SK-N-SH treated with all-trans-retinoic acid at 6 μM for 48 hours (cell line): ENCODE results near the gene THBS3.

Source experiments
- ATAC-seq: fragments of 200-7000 bp; cut with Tn5 transposase; 3 replicates; pipeline ENCODE4 v1.9.1; 2020; ENCODE audit warnings: mild to moderate bottlenecking, moderate library complexity
- ARNTL ChIP-seq: fragments of 450-650 bp; formaldehyde crosslinking; IDR thresholded peaks from 2 replicates; pipeline ENCODE4 v1.5.0; 2020; ENCODE audit warnings: low read depth, mild to moderate bottlenecking, moderate library complexity, borderline replicate concordance
- ISL1 ChIP-seq: fragments of 250-450 bp; sonication (Bioruptor Pico); IDR thresholded peaks from 2 replicates; pipeline ENCODE4 v2.1.2; 2022; ENCODE audit warnings: mild to moderate bottlenecking, moderate library complexity
- OSR1 ChIP-seq: fragments of 250-450 bp; sonication (Bioruptor Pico); IDR thresholded peaks from 2 replicates; pipeline ENCODE4 v1.8.0; 2022; ENCODE audit warnings: moderate library complexity, mild to moderate bottlenecking, inconsistent platforms
- PPARA ChIP-seq: fragments of 250-450 bp; sonication (Bioruptor Pico); IDR thresholded peaks from 2 replicates; pipeline ENCODE4 v1.5.0; 2020; ENCODE audit warnings: mild to moderate bottlenecking, borderline replicate concordance
- RARB ChIP-seq: fragments of 250-450 bp; sonication (Bioruptor Pico); IDR thresholded peaks from 2 replicates; pipeline ENCODE4 v1.8.0; 2021; ENCODE audit warnings: mild to moderate bottlenecking, moderate library complexity
- SNAI2 ChIP-seq: fragments of 250-450 bp; sonication (Bioruptor Pico); IDR thresholded peaks from 2 replicates; pipeline ENCODE4 v1.5.0; 2020; ENCODE audit warnings: mild to moderate bottlenecking, moderate library complexity
- TCF4 ChIP-seq: fragments of 250-450 bp; sonication (Bioruptor Pico); IDR thresholded peaks from 2 replicates; pipeline ENCODE4 v1.8.0; 2021; ENCODE audit warnings: mild to moderate bottlenecking, moderate library complexity, borderline replicate concordance
- TOX ChIP-seq: fragments of 250-450 bp; sonication (Bioruptor Pico); IDR thresholded peaks from 2 replicates; pipeline ENCODE4 v1.8.0; 2021; ENCODE audit warnings: mild to moderate bottlenecking, moderate library complexity, borderline replicate concordance
- ZC3H10 ChIP-seq: fragments of 250-450 bp; sonication (Bioruptor Pico); IDR thresholded peaks from 2 replicates; pipeline ENCODE4 v1.5.1; 2021; ENCODE audit warnings: mild to moderate bottlenecking, moderate library complexity
- ZFP3 ChIP-seq: fragments of 250-450 bp; sonication (Bioruptor Pico); IDR thresholded peaks from 2 replicates; pipeline ENCODE4 v1.5.0; 2020; ENCODE audit warnings: mild to moderate bottlenecking, moderate library complexity
- ZFP30 ChIP-seq: fragments of 450-650 bp; formaldehyde crosslinking; IDR thresholded peaks from 2 replicates; pipeline ENCODE4 v1.5.0; 2022; ENCODE audit warnings: mild to moderate bottlenecking, moderate library complexity
- ZNF70 ChIP-seq: fragments of 450-650 bp; formaldehyde crosslinking; IDR thresholded peaks from 2 replicates; pipeline ENCODE4 v1.5.0; 2020; ENCODE audit warnings: mild to moderate bottlenecking, moderate library complexity
- ZNF8 ChIP-seq: fragments of 450-650 bp; formaldehyde crosslinking; IDR thresholded peaks from 2 replicates; pipeline ENCODE4 v1.5.0; 2020; ENCODE audit warnings: mild to moderate bottlenecking, moderate library complexity
- TF ChIP-seq, protein P1 (sequence below): fragments of 250-450 bp; sonication (Bioruptor Pico); IDR thresholded peaks from 2 replicates; pipeline ENCODE4 v1.8.0; 2021; ENCODE audit warnings: low read depth, mild to moderate bottlenecking, moderate library complexity, borderline replicate concordance
- TF ChIP-seq, protein P2 (sequence below): fragments of 250-450 bp; sonication (Bioruptor Pico); IDR thresholded peaks from 2 replicates; pipeline ENCODE4 v1.8.0; 2020; ENCODE audit warnings: mild to moderate bottlenecking, moderate library complexity, borderline replicate concordance
- TF ChIP-seq, protein P3 (sequence below): fragments of 250-450 bp; sonication (Bioruptor Pico); IDR thresholded peaks from 2 replicates; pipeline ENCODE4 v1.5.1; 2021; ENCODE audit warnings: mild to moderate bottlenecking, moderate library complexity
- TF ChIP-seq, protein P4 (sequence below): fragments of 250-450 bp; sonication (Bioruptor Pico); IDR thresholded peaks from 2 replicates; pipeline ENCODE4 v1.5.0; 2020; ENCODE audit warnings: mild to moderate bottlenecking, moderate library complexity

The THBS3 gene

DNA sequence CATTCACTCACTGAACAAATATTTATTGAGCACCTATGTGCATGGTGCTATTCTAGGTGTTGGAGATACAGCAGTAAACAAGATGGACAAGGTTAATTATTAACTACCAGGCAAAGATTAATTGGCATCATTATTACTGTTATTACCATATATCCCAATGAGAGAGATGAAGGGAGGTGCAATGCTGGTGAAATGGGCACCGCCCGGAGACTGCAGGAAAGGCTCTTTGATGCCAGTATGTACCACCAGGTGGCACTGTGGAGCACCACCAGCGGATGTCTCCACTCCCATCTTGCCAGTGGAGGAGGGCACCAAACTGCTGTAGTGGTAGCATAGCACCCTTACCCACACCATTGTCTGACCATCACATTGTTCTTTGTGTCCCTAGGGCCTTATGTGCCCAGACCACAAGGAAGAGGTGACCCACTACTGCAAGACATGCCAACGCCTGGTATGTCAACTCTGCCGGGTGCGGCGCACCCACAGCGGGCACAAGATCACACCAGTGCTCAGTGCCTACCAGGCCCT lies 31.1 kb downstream of the THBS3 start (continued):
- TF ChIP-seq, protein P1, sequence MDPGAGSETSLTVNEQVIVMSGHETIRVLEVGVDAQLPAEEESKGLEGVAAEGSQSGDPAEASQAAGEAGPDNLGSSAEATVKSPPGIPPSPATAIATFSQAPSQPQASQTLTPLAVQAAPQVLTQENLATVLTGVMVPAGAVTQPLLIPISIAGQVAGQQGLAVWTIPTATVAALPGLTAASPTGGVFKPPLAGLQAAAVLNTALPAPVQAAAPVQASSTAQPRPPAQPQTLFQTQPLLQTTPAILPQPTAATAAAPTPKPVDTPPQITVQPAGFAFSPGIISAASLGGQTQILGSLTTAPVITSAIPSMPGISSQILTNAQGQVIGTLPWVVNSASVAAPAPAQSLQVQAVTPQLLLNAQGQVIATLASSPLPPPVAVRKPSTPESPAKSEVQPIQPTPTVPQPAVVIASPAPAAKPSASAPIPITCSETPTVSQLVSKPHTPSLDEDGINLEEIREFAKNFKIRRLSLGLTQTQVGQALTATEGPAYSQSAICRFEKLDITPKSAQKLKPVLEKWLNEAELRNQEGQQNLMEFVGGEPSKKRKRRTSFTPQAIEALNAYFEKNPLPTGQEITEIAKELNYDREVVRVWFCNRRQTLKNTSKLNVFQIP: no peak
- TF ChIP-seq ZFP30 (CRISPR knock-in tag): no peak

DNA sequence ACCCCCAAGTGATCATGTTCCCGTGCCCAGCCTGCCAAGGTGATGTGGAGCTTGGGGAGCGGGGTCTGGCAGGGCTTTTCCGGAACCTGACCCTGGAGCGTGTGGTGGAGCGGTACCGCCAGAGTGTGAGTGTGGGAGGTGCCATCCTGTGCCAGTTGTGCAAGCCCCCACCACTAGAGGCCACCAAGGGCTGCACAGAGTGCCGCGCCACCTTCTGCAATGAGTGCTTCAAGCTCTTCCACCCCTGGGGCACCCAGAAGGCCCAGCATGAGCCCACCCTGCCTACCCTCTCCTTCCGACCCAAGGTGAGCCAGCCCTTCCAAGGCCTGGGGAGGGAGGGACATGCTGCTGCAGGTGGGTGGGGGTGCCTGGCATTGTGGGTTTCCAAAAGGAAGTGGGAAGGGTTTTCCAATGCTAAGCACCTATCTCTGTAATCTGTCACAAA lies 31.7 kb downstream of the THBS3 start:
- TF ChIP-seq, protein P2, sequence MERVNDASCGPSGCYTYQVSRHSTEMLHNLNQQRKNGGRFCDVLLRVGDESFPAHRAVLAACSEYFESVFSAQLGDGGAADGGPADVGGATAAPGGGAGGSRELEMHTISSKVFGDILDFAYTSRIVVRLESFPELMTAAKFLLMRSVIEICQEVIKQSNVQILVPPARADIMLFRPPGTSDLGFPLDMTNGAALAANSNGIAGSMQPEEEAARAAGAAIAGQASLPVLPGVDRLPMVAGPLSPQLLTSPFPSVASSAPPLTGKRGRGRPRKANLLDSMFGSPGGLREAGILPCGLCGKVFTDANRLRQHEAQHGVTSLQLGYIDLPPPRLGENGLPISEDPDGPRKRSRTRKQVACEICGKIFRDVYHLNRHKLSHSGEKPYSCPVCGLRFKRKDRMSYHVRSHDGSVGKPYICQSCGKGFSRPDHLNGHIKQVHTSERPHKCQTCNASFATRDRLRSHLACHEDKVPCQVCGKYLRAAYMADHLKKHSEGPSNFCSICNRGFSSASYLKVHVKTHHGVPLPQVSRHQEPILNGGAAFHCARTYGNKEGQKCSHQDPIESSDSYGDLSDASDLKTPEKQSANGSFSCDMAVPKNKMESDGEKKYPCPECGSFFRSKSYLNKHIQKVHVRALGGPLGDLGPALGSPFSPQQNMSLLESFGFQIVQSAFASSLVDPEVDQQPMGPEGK: no peak
- TF ChIP-seq, protein P3, sequence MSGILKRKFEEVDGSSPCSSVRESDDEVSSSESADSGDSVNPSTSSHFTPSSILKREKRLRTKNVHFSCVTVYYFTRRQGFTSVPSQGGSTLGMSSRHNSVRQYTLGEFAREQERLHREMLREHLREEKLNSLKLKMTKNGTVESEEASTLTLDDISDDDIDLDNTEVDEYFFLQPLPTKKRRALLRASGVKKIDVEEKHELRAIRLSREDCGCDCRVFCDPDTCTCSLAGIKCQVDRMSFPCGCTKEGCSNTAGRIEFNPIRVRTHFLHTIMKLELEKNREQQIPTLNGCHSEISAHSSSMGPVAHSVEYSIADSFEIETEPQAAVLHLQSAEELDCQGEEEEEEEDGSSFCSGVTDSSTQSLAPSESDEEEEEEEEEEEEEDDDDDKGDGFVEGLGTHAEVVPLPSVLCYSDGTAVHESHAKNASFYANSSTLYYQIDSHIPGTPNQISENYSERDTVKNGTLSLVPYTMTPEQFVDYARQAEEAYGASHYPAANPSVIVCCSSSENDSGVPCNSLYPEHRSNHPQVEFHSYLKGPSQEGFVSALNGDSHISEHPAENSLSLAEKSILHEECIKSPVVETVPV (CRISPR knock-in tag): no peak
- no peak for TF ChIP-seq ZNF70
- no peak for TF ChIP-seq PPARA
- TF ChIP-seq ARNTL (CRISPR knock-in tag): no peak
- no peak for TF ChIP-seq ISL1 (CRISPR knock-in tag)
- TF ChIP-seq ZC3H10 (CRISPR knock-in tag): no peak
- no peak for TF ChIP-seq TCF4 (CRISPR knock-in tag)
- no peak for ATAC-seq

DNA sequence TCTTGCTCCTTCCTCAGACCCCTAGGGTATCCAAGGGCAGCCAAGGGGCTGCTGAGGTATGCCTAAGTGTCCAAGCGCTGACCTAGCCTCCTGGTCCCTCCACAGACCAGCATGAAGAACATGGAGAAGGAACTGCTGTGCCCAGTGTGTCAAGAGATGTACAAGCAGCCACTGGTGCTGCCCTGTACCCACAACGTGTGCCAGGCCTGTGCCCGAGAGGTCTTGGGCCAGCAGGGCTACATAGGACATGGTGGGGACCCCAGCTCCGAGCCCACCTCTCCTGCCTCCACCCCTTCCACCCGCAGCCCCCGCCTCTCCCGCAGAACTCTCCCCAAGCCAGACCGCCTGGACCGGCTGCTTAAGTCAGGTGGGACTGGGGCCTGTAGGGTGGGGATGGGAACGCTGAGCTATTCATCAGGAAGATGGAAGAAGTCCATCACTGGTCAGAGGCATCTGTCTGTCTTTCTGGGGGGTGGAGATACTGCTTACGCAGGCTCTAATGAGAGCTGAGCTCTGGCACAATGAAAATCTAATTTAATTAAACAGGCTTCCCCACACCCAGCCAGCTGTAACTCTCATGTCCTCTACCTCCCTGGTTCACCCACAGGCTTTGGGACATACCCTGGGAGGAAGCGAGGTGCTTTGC lies 32.3 kb downstream of the THBS3 start:
- no peak for TF ChIP-seq ZFP3
- TF ChIP-seq, protein P2: no peak
- no peak for TF ChIP-seq PPARA
- TF ChIP-seq, protein P4, sequence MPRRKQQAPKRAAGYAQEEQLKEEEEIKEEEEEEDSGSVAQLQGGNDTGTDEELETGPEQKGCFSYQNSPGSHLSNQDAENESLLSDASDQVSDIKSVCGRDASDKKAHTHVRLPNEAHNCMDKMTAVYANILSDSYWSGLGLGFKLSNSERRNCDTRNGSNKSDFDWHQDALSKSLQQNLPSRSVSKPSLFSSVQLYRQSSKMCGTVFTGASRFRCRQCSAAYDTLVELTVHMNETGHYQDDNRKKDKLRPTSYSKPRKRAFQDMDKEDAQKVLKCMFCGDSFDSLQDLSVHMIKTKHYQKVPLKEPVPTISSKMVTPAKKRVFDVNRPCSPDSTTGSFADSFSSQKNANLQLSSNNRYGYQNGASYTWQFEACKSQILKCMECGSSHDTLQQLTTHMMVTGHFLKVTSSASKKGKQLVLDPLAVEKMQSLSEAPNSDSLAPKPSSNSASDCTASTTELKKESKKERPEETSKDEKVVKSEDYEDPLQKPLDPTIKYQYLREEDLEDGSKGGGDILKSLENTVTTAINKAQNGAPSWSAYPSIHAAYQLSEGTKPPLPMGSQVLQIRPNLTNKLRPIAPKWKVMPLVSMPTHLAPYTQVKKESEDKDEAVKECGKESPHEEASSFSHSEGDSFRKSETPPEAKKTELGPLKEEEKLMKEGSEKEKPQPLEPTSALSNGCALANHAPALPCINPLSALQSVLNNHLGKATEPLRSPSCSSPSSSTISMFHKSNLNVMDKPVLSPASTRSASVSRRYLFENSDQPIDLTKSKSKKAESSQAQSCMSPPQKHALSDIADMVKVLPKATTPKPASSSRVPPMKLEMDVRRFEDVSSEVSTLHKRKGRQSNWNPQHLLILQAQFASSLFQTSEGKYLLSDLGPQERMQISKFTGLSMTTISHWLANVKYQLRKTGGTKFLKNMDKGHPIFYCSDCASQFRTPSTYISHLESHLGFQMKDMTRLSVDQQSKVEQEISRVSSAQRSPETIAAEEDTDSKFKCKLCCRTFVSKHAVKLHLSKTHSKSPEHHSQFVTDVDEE: no peak
- no peak for TF ChIP-seq SNAI2 (CRISPR knock-in tag)
- TF ChIP-seq ZNF8 (CRISPR knock-in tag): no peak
- TF ChIP-seq, protein P3 (CRISPR knock-in tag): no peak
- TF ChIP-seq ZNF70: no peak
- TF ChIP-seq OSR1 (CRISPR knock-in tag): no peak
- TF ChIP-seq TOX (CRISPR knock-in tag): no peak
- TF ChIP-seq RARB (CRISPR knock-in tag): no peak
- ATAC-seq: no peak
